HG02884 (cell line): ENCODE results near the gene SYCE1.

Experiments used
- ATAC-seq: cut with Tn5 transposase; IDR thresholded peaks from one replicate; pipeline ENCODE4 v1.9.1; 2021; ENCODE audit warnings: mild to moderate bottlenecking, moderate library complexity; ENCODE audit not compliant: unreplicated experiment

The SYCE1 gene

DNA sequence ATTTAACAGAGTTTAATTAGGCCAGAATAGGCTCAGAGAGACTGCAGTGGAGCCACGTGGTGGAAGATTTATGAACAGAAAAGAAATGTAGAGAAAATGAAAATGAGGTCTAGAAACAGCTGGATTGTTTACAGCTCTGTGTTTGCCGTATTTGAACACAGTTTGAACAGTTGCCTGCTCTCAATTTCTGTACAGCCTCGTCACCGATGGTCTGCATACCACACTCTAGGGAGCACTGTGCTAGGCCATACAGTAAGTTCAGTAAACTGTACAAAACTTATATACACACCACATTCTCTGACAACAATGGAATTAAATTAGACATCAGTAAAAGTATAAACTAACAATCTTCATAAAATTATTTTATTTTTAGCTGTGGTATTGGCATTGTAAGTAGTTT is 49.3 kb downstream of the SYCE1 start:
- no peak for ATAC-seq

GRCh38 chr10:133515471-133515870 is 49.9 kb downstream of the SYCE1 start:
- no peak for ATAC-seq

GRCh38 chr10:133511907-133512528 is 53.4 kb downstream of the SYCE1 start:
- no peak for ATAC-seq

GRCh38 chr10:133511408-133511807 is 54.0 kb downstream of the SYCE1 start:
- ATAC-seq, result no peak

- ATAC-seq, result no peak
Measured at GRCh38 chr10:133509700-133510099, 55.7 kb downstream of the SYCE1 start.
